Aorta (tissue), 5 donors: ENCODE data around the gene C1QC. TPM values are rescaled to one million over a fixed set of nuclear protein-coding genes. Genes with fewer than 3 reads are reported as not detected.

Source experiments
- ATAC-seq: fragments of 200-7000 bp; cut with Tn5 transposase; one replicate; pipeline ENCODE4 v1.9.1; 2022; ENCODE audit warnings: moderate library complexity; ENCODE audit not compliant: low FRiP score
- DNase-seq, 2 donors: peaks; one replicate each; pipeline ENCODE4 v3.0.0-alpha.2; 2020
- H3K27ac ChIP-seq, 2 donors: one replicate each; pipeline ENCODE4 v1.5.1; 2013; ENCODE audit warnings: low read length in 2 of 2, mild to moderate bottlenecking in 2 of 2, moderate library complexity in 2 of 2, control low read depth in 1 of 2, inconsistent platforms in 1 of 2, low read depth in 1 of 2
- H3K27me3 ChIP-seq, 2 donors: one replicate each; pipeline ENCODE4 v1.6.1; 2013; ENCODE audit warnings: control low read depth in 1 of 2, low read length in 1 of 2, mild to moderate bottlenecking in 1 of 2, moderate library complexity in 1 of 2; ENCODE audit not compliant: insufficient read depth in 2 of 2, control insufficient read depth in 1 of 2
- H3K36me3 ChIP-seq, 2 donors: one replicate each; pipeline ENCODE4 v1.6.1; 2013; ENCODE audit warnings: control low read depth in 1 of 2, low read length in 1 of 2, mild to moderate bottlenecking in 1 of 2; ENCODE audit not compliant: insufficient read depth in 2 of 2, control insufficient read depth in 1 of 2
- H3K4me1 ChIP-seq, 2 donors: one replicate each; pipeline ENCODE4 v1.6.1; 2013; ENCODE audit warnings: low read length in 2 of 2, control low read depth in 1 of 2, mild to moderate bottlenecking in 1 of 2, moderate library complexity in 1 of 2; ENCODE audit not compliant: insufficient read depth in 2 of 2, control insufficient read depth in 1 of 2
- H3K4me3 ChIP-seq, 2 donors: one replicate each; pipeline ENCODE4 v1.5.1; 2013; ENCODE audit warnings: low read length in 2 of 2, control low read depth in 1 of 2, mild to moderate bottlenecking in 1 of 2
- H3K9me3 ChIP-seq: one replicate; pipeline ENCODE4 v1.6.1; 2013; ENCODE audit warnings: mild to moderate bottlenecking, low read length; ENCODE audit not compliant: control insufficient read depth
- WGBS, 2 donors: extraction: QIAGEN DNeasy Blood & Tissue Kit; methylation state at CpG; one replicate each; pipeline ENCODE4 v1.1.7; 2013; 5-methylcytosine and 5-hydroxymethylcytosine counted together
- intact Hi-C, 2 donors: fragments of 100-400 bp; cut with DNase I; formaldehyde crosslinking; loops; one replicate each; pipeline versions ENCODE4 v1.14.2 to v1.15.0; 2022
- microRNA-seq, 2 donors: library from miRNA; unstranded; fragments of <30 nt; microRNA quantifications; one replicate each; pipeline ENCODE4 v1.2.0, GENCODE V29; 2020
- polyA plus RNA-seq, 2 donors: library from polyadenylated mRNA; stranded (reverse); fragments of 200-250 nt; gene quantifications; one replicate each; pipeline ENCODE4 v1.2.3, GENCODE V29; 2013
- total RNA-seq, 2 donors: library from RNA; stranded (reverse); fragmentation: NEBNext Ultra II Directional; extraction: Animal tissue kit (Norgen Biotek cat#: 25700); gene quantifications; one replicate each; pipeline ENCODE4 v1.2.1, GENCODE V29; 2021
- donor health status: healthy with polysubstance abuse.
- donor health status: Bipolar disorder and iron deficiency.
- donor health status: DM: no; HTN: no; CAD: no.
- donor health status: DM: no; HTN: no; CAD: no.
- donor health status: DM: yes; HTN: yes; CAD: no.

The C1QC gene
- total and polyA plus RNA-seq, 4 donors: 49.9 to 295 (median 217) TPM

- Histone ChIP-seq H3K27me3 (no peaks in the 10 kb centered on the region), H3K9me3 (no peaks in the 10 kb centered on the region), H3K4me3 (no peak overlapping the region), H3K36me3 (no peaks in the 10 kb centered on the region), H3K27ac (no peak overlapping the region), H3K4me1 (no peaks in the 10 kb centered on the region)
- no peak for ATAC-seq
- no peak for DNase-seq
- intact Hi-C loops: no loop called here
- 87 to 91% methylated on average over 11 of the region's 11 CpGs for WGBS, 2 donors
These were observed 46.1 kb downstream of the C1QC start for GRCh38 chr1:22689505-22689904.

GRCh38 chr1:22691031-22691753 lies 47.8 kb downstream of the C1QC start:
- Histone ChIP-seq H3K27ac (no peak overlapping the region), H3K4me1 (no peaks in the 10 kb centered on the region), H3K9me3 (no peaks in the 10 kb centered on the region), H3K27me3 (no peaks in the 10 kb centered on the region), H3K36me3 (no peaks in the 10 kb centered on the region), H3K4me3 (no peak overlapping the region)
- intact Hi-C loops: no loop called here
- DNase-seq: no peak
- 69 to 76% methylated on average over 13 of the region's 13 CpGs for WGBS, 2 donors
- ATAC-seq: no peak

- no peak overlapping the region for H3K4me3 ChIP-seq
- no peak for ATAC-seq
- no peak overlapping the region for H3K27ac ChIP-seq
- no peaks in the 10 kb centered on the region for H3K9me3 ChIP-seq
- H3K4me1 ChIP-seq: no peaks in the 10 kb centered on the region
- no peaks in the 10 kb centered on the region for H3K27me3 ChIP-seq
- DNase-seq: no peak
- WGBS, 2 donors: 86 to 87% methylated on average over 5 of the region's 5 CpGs
- intact Hi-C loops: no loop called here
- H3K36me3 ChIP-seq: no peaks in the 10 kb centered on the region
These were observed 50.7 kb downstream of the C1QC start for GRCh38 chr1:22694172-22694571.

- no peak overlapping the region for H3K4me3 ChIP-seq
- no peaks in the 10 kb centered on the region for H3K36me3 ChIP-seq
- 87 to 90% methylated on average over 3 of the region's 3 CpGs for WGBS, 2 donors
- no peaks in the 10 kb centered on the region for H3K4me1 ChIP-seq
- H3K27me3 ChIP-seq: no peaks in the 10 kb centered on the region
- ATAC-seq (no peak), DNase-seq (no peak)
- H3K27ac ChIP-seq: no peak overlapping the region
- intact Hi-C loops: no loop called here
- H3K9me3 ChIP-seq: no peaks in the 10 kb centered on the region
These were observed 53.2 kb downstream of the C1QC start for GRCh38 chr1:22696610-22697009.

Small RNAs within 50 kb of the gene (microRNA-seq; reads per million reads assigned to microRNA genes)
- 0 to 1.2 reads per million in 2 donors for gene MIR6127

Other genes starting within 250 kb of the C1QC start
- gene ZBTB40, start 191.8 kb upstream of the C1QC start, total RNA-seq: 10 to 100 TPM; 21.2 to 24.9 TPM
- 10 to 100 TPM in 1 of 2 donors, 1 to 10 TPM in 1; 4.4 to 19.3 TPM for gene ZBTB40, start 191.8 kb upstream of the C1QC start, polyA plus RNA-seq
- not detected for gene EPHA8, start 80.1 kb upstream of the C1QC start, total RNA-seq
- gene EPHA8, start 80.1 kb upstream of the C1QC start, polyA plus RNA-seq: not detected
- gene C1QA, start 7.0 kb upstream of the C1QC start, total RNA-seq: 100 to 1,000 TPM; 145 to 249 TPM
- 100 to 1,000 TPM in 1 of 2 donors, 10 to 100 TPM in 1; 65.3 to 396 TPM for gene C1QA, start 7.0 kb upstream of the C1QC start, polyA plus RNA-seq
- 100 to 1,000 TPM; 225 to 310 TPM for gene C1QB, start 9.6 kb downstream of the C1QC start, total RNA-seq
- gene C1QB, start 9.6 kb downstream of the C1QC start, polyA plus RNA-seq: 100 to 1,000 TPM in 1 of 2 donors, 10 to 100 TPM in 1; 84.7 to 425 TPM
- 10 to 100 TPM in 1 of 2 donors, 1 to 10 TPM in 1; 5.5 to 16.6 TPM for gene EPHB2, start 67.2 kb downstream of the C1QC start, total RNA-seq
- gene EPHB2, start 67.2 kb downstream of the C1QC start, polyA plus RNA-seq: under 1 TPM; 0.87 to 0.88 TPM